GM23248 (cell line): ENCODE measurements around the gene VPS37B. TPM values are rescaled to one million over a fixed set of nuclear protein-coding genes. Genes with fewer than 3 reads are reported as not detected.

Source experiments
- DNase-seq: peaks from one replicate; pipeline ENCODE4 v3.0.0-alpha.2; 2015
- H2AFZ ChIP-seq: fragments of 200-600 bp; sonication (generic); 2 replicates; pipeline ENCODE4 v1.6.1; 2016; ENCODE audit warnings: antibody characterized with exemption
- H3F3A ChIP-seq: fragments of 200-600 bp; sonication (generic); 2 replicates; pipeline ENCODE4 v1.6.1; 2016; ENCODE audit warnings: mild to moderate bottlenecking, antibody characterized with exemption, mixed run types; ENCODE audit not compliant: insufficient read depth
- H3K27ac ChIP-seq: fragments of 200-600 bp; sonication (generic); 2 replicates; pipeline ENCODE4 v1.5.1; 2016; ENCODE audit warnings: mild to moderate bottlenecking
- H3K27me3 ChIP-seq: fragments of 200-600 bp; sonication (generic); replicated peaks from 2 replicates; pipeline ENCODE4 v1.6.1; 2016; ENCODE audit warnings: mild to moderate bottlenecking; ENCODE audit not compliant: insufficient read depth
- H3K36me3 ChIP-seq: fragments of 200-600 bp; sonication (generic); 2 replicates; pipeline ENCODE4 v1.6.1; 2016; ENCODE audit warnings: low read depth, mild to moderate bottlenecking
- H3K4me1 ChIP-seq: fragments of 200-600 bp; sonication (generic); 2 replicates; pipeline ENCODE4 v1.6.1; 2016; ENCODE audit warnings: mild to moderate bottlenecking; ENCODE audit not compliant: insufficient read depth
- H3K4me2 ChIP-seq: fragments of 200-600 bp; sonication (generic); one replicate; pipeline ENCODE4 v1.6.1; 2016; ENCODE audit warnings: mild to moderate bottlenecking; ENCODE audit not compliant: unreplicated experiment
- H3K4me3 ChIP-seq: fragments of 200-600 bp; sonication (generic); 2 replicates; pipeline ENCODE4 v1.5.1; 2016; ENCODE audit warnings: mild to moderate bottlenecking
- H3K79me2 ChIP-seq: fragments of 200-600 bp; sonication (generic); 2 replicates; pipeline ENCODE4 v1.6.1; 2016; ENCODE audit warnings: mild to moderate bottlenecking; ENCODE audit not compliant: insufficient read depth
- H3K9ac ChIP-seq: fragments of 200-600 bp; sonication (generic); 2 replicates; pipeline ENCODE4 v1.6.1; 2016; ENCODE audit warnings: mild to moderate bottlenecking
- H3K9me2 ChIP-seq: fragments of 200-600 bp; sonication (generic); 2 replicates; pipeline ENCODE4 v1.6.1; 2016; ENCODE audit warnings: mixed run types, mild to moderate bottlenecking, moderate library complexity; ENCODE audit not compliant: insufficient read depth
- H3K9me3 ChIP-seq: fragments of 200-600 bp; sonication (generic); one replicate; pipeline ENCODE4 v1.6.1; 2017; ENCODE audit warnings: low read depth
- H4K20me1 ChIP-seq: fragments of 200-600 bp; sonication (generic); 2 replicates; pipeline ENCODE4 v1.6.0; 2016; ENCODE audit not compliant: insufficient read depth
- EZH2 ChIP-seq: fragments of 200-600 bp; sonication (generic); IDR thresholded peaks from 2 replicates; pipeline ENCODE4 v1.6.1; 2018; ENCODE audit warnings: antibody characterized with exemption, mild to moderate bottlenecking; ENCODE audit not compliant: insufficient read depth, poor library complexity, severe bottlenecking
- EZH2phosphoT487 ChIP-seq: fragments of 200-600 bp; sonication (generic); IDR thresholded peaks from 2 replicates; pipeline ENCODE4 v1.6.1; 2018; ENCODE audit warnings: antibody characterized with exemption, moderate library complexity, mild to moderate bottlenecking, low read depth; ENCODE audit not compliant: insufficient read depth
- WGBS, 2 experiments: methylation state at CpG; one replicate each; pipeline ENCODE4 v1.1.6; 2015 to 2017; ENCODE audit warnings: low lambda C conversion rate in 2 of 2, low coverage in 1 of 2; ENCODE audit errors: missing lambda C conversion rate in 2 of 2; 5-methylcytosine and 5-hydroxymethylcytosine counted together
- in situ Hi-C: fragments of 300-500 bp; cut with MboI; formaldehyde crosslinking; loops from 2 replicates; pipeline ENCODE4 v1.15.0; 2020
- polyA plus RNA-seq: library from polyadenylated mRNA; unstranded; fragments of >200 nt; fragmentation: Nextera tagmentation; extraction: Ambion mirVana; gene quantifications from 2 replicates; pipeline ENCODE4 v1.2.1, GENCODE V29; 2016
- total RNA-seq: library from RNA; depleted of rRNA; stranded (reverse); fragments of >200 nt; shearing (Covaris generic); gene quantifications from 2 replicates; pipeline ENCODE4 v1.2.3, GENCODE V29; 2014

Gene VPS37B
- total and polyA plus RNA-seq, 2 experiments from 2014 or later = 19.1 to 31.3 TPM

DNA sequence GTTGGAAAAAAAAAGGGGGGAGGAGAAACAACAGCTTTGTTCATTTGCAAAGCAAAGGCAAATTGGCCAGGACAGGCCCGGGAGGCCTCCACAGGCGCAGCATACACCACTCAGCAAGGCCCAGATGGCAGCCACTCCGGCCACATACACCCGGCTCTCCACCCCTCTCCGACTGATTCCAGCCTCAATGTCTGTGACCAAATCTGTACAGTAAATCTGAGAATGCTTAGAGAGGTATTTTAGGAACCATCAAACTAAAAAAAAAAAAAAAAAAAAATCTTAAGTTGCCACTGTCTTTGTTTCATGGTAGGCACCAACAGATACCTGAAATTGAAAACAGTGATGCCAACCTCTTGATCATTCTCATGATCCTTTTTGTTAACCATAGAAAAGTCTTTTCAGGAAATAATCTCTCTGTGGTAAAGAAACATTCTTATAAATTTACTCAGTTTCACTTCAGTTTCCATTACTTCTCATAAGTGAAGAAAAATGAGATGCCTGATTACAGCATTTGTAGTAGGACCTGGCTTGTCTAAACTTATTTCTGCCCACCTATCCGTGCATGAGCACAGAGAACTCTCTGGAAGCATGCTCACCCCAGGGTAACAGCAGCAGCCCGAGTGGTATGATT is 20.2 kb downstream of the VPS37B start:
- H3K79me2 ChIP-seq = peaks cover 98% of the 10 kb centered on the region
- no peaks in the 10 kb centered on the region for H3K9me2 ChIP-seq
- no peaks in the 10 kb centered on the region for H3K36me3 ChIP-seq
- no peak for DNase-seq
- no peak overlapping the region for H3K27ac ChIP-seq
- WGBS, 2 experiments = 80 to 81% methylated on average over 7 of the region's 7 CpGs
- H3K9ac ChIP-seq = no peak overlapping the region
- H3K4me3 ChIP-seq = no peak overlapping the region
- H3K4me1 ChIP-seq = peaks cover 26% of the 10 kb centered on the region
- H3K4me2 ChIP-seq = no peak overlapping the region
- in situ Hi-C loops = no loop called here
- H4K20me1 ChIP-seq = peaks cover 15% of the 10 kb centered on the region; the same call in 1 of the 2 replicates
- H3K9me3 ChIP-seq = no peaks in the 10 kb centered on the region
- H2AFZ ChIP-seq = no peak overlapping the region
- TF ChIP-seq EZH2phosphoT487 (no peak), EZH2 (no peak)
- H3K27me3 ChIP-seq = no peaks in the 10 kb centered on the region
- H3F3A ChIP-seq = peaks cover 27% of the 10 kb centered on the region

DNA sequence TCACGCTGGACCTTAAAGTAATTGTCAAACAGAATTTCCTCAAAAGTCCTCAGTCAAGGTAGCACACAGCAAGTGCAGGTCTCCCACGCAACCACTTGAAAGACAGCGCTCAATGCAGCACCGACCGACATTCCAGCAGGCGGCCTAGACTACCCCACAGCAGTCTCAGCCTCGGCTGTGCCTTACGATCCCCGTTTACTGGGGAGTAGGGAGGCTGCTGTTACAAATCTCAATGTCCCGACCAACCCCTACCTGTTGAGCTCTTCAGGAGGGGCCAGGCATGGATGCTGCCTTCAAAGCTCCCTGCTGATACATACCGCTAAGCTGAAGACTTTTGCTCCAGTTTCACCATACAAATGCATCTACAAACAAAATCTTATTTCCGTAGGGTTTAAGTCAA is 21.8 kb downstream of the VPS37B start:
- no peak overlapping the region for H3K9ac ChIP-seq
- H3K79me2 ChIP-seq = peaks cover 98% of the 10 kb centered on the region
- TF ChIP-seq EZH2phosphoT487 = no peak
- no peak for TF ChIP-seq EZH2
- H3K9me3 ChIP-seq = no peaks in the 10 kb centered on the region
- H2AFZ ChIP-seq = no peak overlapping the region
- peaks cover 10% of the 10 kb centered on the region; the same call in 1 of the 2 replicates for H3K36me3 ChIP-seq
- no peak overlapping the region for H3K4me3 ChIP-seq
- no peak overlapping the region for H3K27ac ChIP-seq
- H3K4me2 ChIP-seq = no peak overlapping the region
- WGBS, 2 experiments = 94 to 95% methylated on average over 12 of the region's 12 CpGs
- H3K4me1 ChIP-seq = peaks cover 29% of the 10 kb centered on the region
- peaks cover 32% of the 10 kb centered on the region for H3F3A ChIP-seq
- in situ Hi-C loops = loop anchor here (25.0 kb wide), 1 partner anchor 363 kb away; the partner anchor contains the start of genes MPHOSPH9 and MTRFR
- no peaks in the 10 kb centered on the region for H3K9me2 ChIP-seq
- no peaks in the 10 kb centered on the region for H3K27me3 ChIP-seq
- DNase-seq = no peak
- H4K20me1 ChIP-seq = peaks cover 15% of the 10 kb centered on the region; the same call in 1 of the 2 replicates

DNA sequence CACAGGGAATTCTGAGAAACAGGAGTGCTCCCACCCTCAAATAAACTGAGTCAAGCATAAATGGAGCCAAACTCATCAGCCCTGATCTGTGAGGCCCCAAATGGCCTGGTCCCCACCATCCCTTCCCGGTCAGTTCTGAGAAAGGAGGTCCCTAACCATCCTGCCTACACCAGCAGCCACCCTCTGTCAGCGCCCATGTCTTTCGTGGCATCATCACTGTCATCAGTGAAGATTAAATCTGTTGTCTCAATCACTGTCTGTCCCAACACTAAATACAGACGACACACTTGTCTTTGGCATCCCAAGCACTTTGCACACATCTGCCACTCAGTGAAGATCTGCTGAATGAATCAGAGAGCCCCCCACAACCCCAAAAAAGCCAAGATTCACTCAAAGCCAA is 22.4 kb downstream of the VPS37B start:
- Histone ChIP-seq H3F3A (peaks cover 32% of the 10 kb centered on the region), H3K27me3 (no peaks in the 10 kb centered on the region), H3K9me2 (no peaks in the 10 kb centered on the region), H3K27ac (no peak overlapping the region), H3K36me3 (peaks cover 15% of the 10 kb centered on the region; the same call in 1 of the 2 replicates), H3K9me3 (no peaks in the 10 kb centered on the region), H3K4me1 (peaks cover 29% of the 10 kb centered on the region), H3K4me2 (no peak overlapping the region), H4K20me1 (peaks cover 15% of the 10 kb centered on the region; the same call in 1 of the 2 replicates), H3K4me3 (no peak overlapping the region), H3K79me2 (peaks cover 97% of the 10 kb centered on the region), H2AFZ (no peak overlapping the region), H3K9ac (no peak overlapping the region)
- TF ChIP-seq EZH2phosphoT487 (no peak), EZH2 (no peak)
- 84 to 90% methylated on average over 4 of the region's 4 CpGs for WGBS, 2 experiments
- in situ Hi-C loops = loop anchor here (25.0 kb wide), 1 partner anchor 364 kb away; the partner anchor contains the start of genes MPHOSPH9 and MTRFR
- no peak for DNase-seq

DNA sequence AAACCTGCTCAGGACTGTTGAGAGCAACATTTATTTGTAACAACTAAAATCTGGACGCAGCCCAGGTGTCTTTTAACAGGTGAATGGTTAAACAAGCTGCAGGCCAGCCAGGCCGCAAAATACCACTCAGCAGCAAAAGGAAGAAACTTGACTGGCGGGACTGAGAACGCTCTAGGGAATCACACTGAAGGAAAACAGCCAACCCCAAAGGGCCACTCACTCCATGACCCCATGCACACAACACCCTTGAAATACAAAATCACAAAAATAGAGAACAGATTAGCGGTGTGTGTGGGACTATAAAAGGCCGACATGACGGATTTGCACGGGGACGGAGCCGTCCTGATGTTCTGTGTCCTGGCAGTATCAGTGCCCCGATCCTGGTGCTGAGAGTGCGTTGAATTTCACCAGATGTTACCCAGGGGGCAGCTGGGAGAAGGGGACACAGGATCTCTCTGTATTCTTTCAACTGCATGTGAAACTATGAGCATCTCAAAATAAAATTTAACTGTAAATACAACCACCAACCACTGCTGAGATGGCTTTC is 23.0 kb downstream of the VPS37B start:
- Histone ChIP-seq H3K9ac (peak overlapping the region; percentile 85), H3K4me2 (peak overlapping the region; percentile 89)
- in situ Hi-C loops = loop anchor here (25.0 kb wide), 1 partner anchor 364 kb away; the partner anchor contains the start of genes MPHOSPH9 and MTRFR

More for the DNA sequence above, 23.0 kb downstream of the VPS37B start:
- Histone ChIP-seq H2AFZ (no peak overlapping the region), H3K4me3 (peak overlapping the region; percentile 75; the same call in 1 of the 2 replicates), H4K20me1 (peaks cover 15% of the 10 kb centered on the region; the same call in 1 of the 2 replicates), H3K9me2 (no peaks in the 10 kb centered on the region), H3F3A (peaks cover 32% of the 10 kb centered on the region), H3K27ac (peak overlapping the region; percentile 89), H3K4me1 (peaks cover 29% of the 10 kb centered on the region), H3K36me3 (peaks cover 15% of the 10 kb centered on the region; the same call in 1 of the 2 replicates), H3K79me2 (peaks cover 90% of the 10 kb centered on the region), H3K27me3 (no peaks in the 10 kb centered on the region), H3K9me3 (no peaks in the 10 kb centered on the region)
- 70 to 78% methylated on average over 12 of the region's 12 CpGs for WGBS, 2 experiments
- TF ChIP-seq EZH2phosphoT487 (no peak), EZH2 (no peak)
- no peak for DNase-seq
